Hepatic stellate cell (primary cell): Measurements from ENCODE around the gene B4GALT5.

Experiments used
- DNase-seq: peaks from one replicate; pipeline ENCODE4 v3.0.0; 2011; ENCODE audit warnings: low spot score

Gene B4GALT5

GRCh38 chr20:49700411-49701185, 13.1 kb downstream of the B4GALT5 start:
- DNase-seq = peak; percentile 51

- peak; percentile 42 for DNase-seq
Measured at GRCh38 chr20:49699200-49699992, 14.3 kb downstream of the B4GALT5 start.

- DNase-seq = no peak
Measured at GRCh38 chr20:49698477-49698876, 15.2 kb downstream of the B4GALT5 start.

- DNase-seq = no peak
Measured at GRCh38 chr20:49697071-49697470, 16.6 kb downstream of the B4GALT5 start.

- DNase-seq = no peak
Measured at GRCh38 chr20:49696594-49696993, 17.1 kb downstream of the B4GALT5 start.

GRCh38 chr20:49695830-49696229, 17.8 kb downstream of the B4GALT5 start:
- no peak for DNase-seq

GRCh38 chr20:49694450-49695071, 19.1 kb downstream of the B4GALT5 start:
- DNase-seq = no peak

- DNase-seq = no peak
Measured at GRCh38 chr20:49693435-49694171, 20.1 kb downstream of the B4GALT5 start.

GRCh38 chr20:49692941-49693340, 20.7 kb downstream of the B4GALT5 start:
- DNase-seq = no peak

GRCh38 chr20:49691818-49692568, 21.7 kb downstream of the B4GALT5 start:
- no peak for DNase-seq

GRCh38 chr20:49690899-49691620, 22.6 kb downstream of the B4GALT5 start:
- no peak for DNase-seq

GRCh38 chr20:49687595-49688567, 25.8 kb downstream of the B4GALT5 start:
- DNase-seq = no peak

GRCh38 chr20:49685809-49686208, 27.9 kb downstream of the B4GALT5 start:
- DNase-seq = peak; percentile 27

GRCh38 chr20:49685161-49685601, 28.5 kb downstream of the B4GALT5 start:
- no peak for DNase-seq

GRCh38 chr20:49684335-49684997, 29.2 kb downstream of the B4GALT5 start:
- DNase-seq = no peak

- no peak for DNase-seq
Measured at GRCh38 chr20:49682798-49683197, 30.9 kb downstream of the B4GALT5 start.

- no peak for DNase-seq
Measured at GRCh38 chr20:49682278-49682677, 31.4 kb downstream of the B4GALT5 start.

- no peak for DNase-seq
Measured at GRCh38 chr20:49681850-49682216, 31.8 kb downstream of the B4GALT5 start.

GRCh38 chr20:49680484-49680883, 33.2 kb downstream of the B4GALT5 start:
- no peak for DNase-seq
